LNCaP clone FGC (cell line): ENCODE measurements around the gene LCP2.

Experiments
- DNase-seq: peaks from one replicate; pipeline ENCODE4 v3.0.0-alpha.2; 2011; ENCODE audit warnings: low read depth
- H3K4me3 ChIP-seq: 2 replicates; pipeline ENCODE4 v1.5.1; 2011; ENCODE audit warnings: mild to moderate bottlenecking, low read depth, low read length, control low read depth
- CTCF ChIP-seq: IDR thresholded peaks from 2 replicates; pipeline ENCODE4 v1.5.1; 2012; ENCODE audit warnings: mild to moderate bottlenecking; ENCODE audit not compliant: control insufficient read depth, insufficient read depth; ENCODE audit errors: extremely low read depth

Gene LCP2

GRCh38 chr5:170286386-170286925, 11.1 kb downstream of the LCP2 start:
- H3K4me3 ChIP-seq: no peak overlapping the region
- no peak for TF ChIP-seq CTCF
- DNase-seq: no peak

GRCh38 chr5:170285181-170285580, 12.4 kb downstream of the LCP2 start:
- TF ChIP-seq CTCF: no peak
- no peak overlapping the region for H3K4me3 ChIP-seq
- DNase-seq: no peak

- no peak for DNase-seq
- no peak overlapping the region for H3K4me3 ChIP-seq
- TF ChIP-seq CTCF: no peak
Observed at GRCh38 chr5:170284231-170284630, 13.3 kb downstream of the LCP2 start.

GRCh38 chr5:170283296-170283695, 14.3 kb downstream of the LCP2 start:
- no peak for TF ChIP-seq CTCF
- no peak overlapping the region for H3K4me3 ChIP-seq
- no peak for DNase-seq

GRCh38 chr5:170280011-170280493, 17.5 kb downstream of the LCP2 start:
- no peak overlapping the region for H3K4me3 ChIP-seq
- no peak for TF ChIP-seq CTCF
- DNase-seq: no peak

- TF ChIP-seq CTCF: no peak
- DNase-seq: no peak
- H3K4me3 ChIP-seq: no peak overlapping the region
Observed at GRCh38 chr5:170279459-170279817, 18.1 kb downstream of the LCP2 start.
